SK-N-MC (cell line): ENCODE measurements around the gene SNX20.

Experiments used
- EZH2 ChIP-seq: fragments of 200-600 bp; sonication (generic); IDR thresholded peaks from one replicate; pipeline ENCODE4 v1.6.1; 2017; ENCODE audit warnings: antibody characterized with exemption
- POLR2AphosphoS5 ChIP-seq: IDR thresholded peaks from 2 replicates; pipeline ENCODE4 v1.6.1; 2012; ENCODE audit warnings: mild to moderate bottlenecking, low read depth, low read length, borderline replicate concordance

- TF ChIP-seq EZH2 (no peak), POLR2AphosphoS5 (no peak)
Measured at GRCh38 chr16:50673496-50674275, 7.4 kb downstream of the SNX20 start.
